IPS-20b (cell line): ENCODE measurements around the gene KIF26B.

Experiments
- H3K27ac ChIP-seq: one replicate; pipeline ENCODE4 v1.5.1; 2013; ENCODE audit warnings: low read length
- H3K27me3 ChIP-seq: 2 replicates; pipeline ENCODE4 v1.6.1; 2013; ENCODE audit warnings: mild to moderate bottlenecking, low read length, inconsistent platforms; ENCODE audit not compliant: insufficient read depth
- H3K36me3 ChIP-seq: 2 replicates; pipeline ENCODE4 v1.6.1; 2013; ENCODE audit warnings: low read depth, mild to moderate bottlenecking, inconsistent platforms, low read length, moderate library complexity; ENCODE audit not compliant: insufficient read depth
- H3K4me1 ChIP-seq: 2 replicates; pipeline ENCODE4 v1.6.1; 2013; ENCODE audit warnings: mild to moderate bottlenecking, control low read depth, inconsistent platforms, low read length, moderate library complexity; ENCODE audit not compliant: insufficient read depth
- H3K4me3 ChIP-seq: 2 replicates; pipeline ENCODE4 v1.5.1; 2013; ENCODE audit warnings: mild to moderate bottlenecking, low read length, inconsistent platforms
- H3K9ac ChIP-seq: 2 replicates; pipeline ENCODE4 v1.6.1; 2013; ENCODE audit warnings: low read depth, mild to moderate bottlenecking, inconsistent platforms, low read length, moderate library complexity
- H3K9me3 ChIP-seq: 2 replicates; pipeline ENCODE4 v1.6.1; 2013; ENCODE audit warnings: mild to moderate bottlenecking, low read depth, low read length, inconsistent platforms; ENCODE audit not compliant: insufficient read depth

KIF26B gene

DNA sequence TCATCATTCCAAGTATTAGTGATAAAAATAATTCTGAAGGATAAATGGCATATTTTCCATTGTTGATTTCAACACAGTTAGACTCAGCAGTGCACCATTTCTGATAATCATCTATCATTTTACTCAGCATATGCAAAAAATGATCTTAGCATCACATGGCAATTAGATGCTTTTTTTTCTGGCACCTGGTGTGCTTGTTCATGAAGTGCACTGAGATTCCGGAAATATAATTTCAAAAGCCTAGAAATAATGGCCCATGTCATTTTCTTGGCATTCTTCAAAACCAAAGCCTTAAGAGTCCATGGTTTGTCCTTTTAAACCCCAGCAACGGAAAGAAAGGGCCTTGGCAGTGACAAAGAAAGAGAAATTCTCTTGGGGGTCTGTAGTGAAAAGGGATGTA lies 278.8 kb downstream of the KIF26B start:
- H3K4me3 ChIP-seq: no peak overlapping the region
- no peaks in the 10 kb centered on the region for H3K27me3 ChIP-seq
- H3K9ac ChIP-seq: no peak overlapping the region
- no peaks in the 10 kb centered on the region for H3K36me3 ChIP-seq
- H3K9me3 ChIP-seq: no peaks in the 10 kb centered on the region
- H3K27ac ChIP-seq: no peak overlapping the region
- no peaks in the 10 kb centered on the region for H3K4me1 ChIP-seq

- Histone ChIP-seq H3K36me3 (no peaks in the 10 kb centered on the region), H3K9ac (no peak overlapping the region), H3K4me1 (no peaks in the 10 kb centered on the region), H3K27me3 (no peaks in the 10 kb centered on the region), H3K27ac (no peak overlapping the region), H3K4me3 (no peak overlapping the region), H3K9me3 (no peaks in the 10 kb centered on the region)
These were observed 279.5 kb downstream of the KIF26B start for GRCh38 chr1:245434280-245434679.

- H3K4me3 ChIP-seq: no peak overlapping the region
- no peaks in the 10 kb centered on the region for H3K36me3 ChIP-seq
- no peaks in the 10 kb centered on the region for H3K27me3 ChIP-seq
- no peak overlapping the region for H3K9ac ChIP-seq
- no peaks in the 10 kb centered on the region for H3K9me3 ChIP-seq
- no peak overlapping the region for H3K27ac ChIP-seq
- no peaks in the 10 kb centered on the region for H3K4me1 ChIP-seq
These were observed 281.6 kb downstream of the KIF26B start for GRCh38 chr1:245436407-245436806.

- Histone ChIP-seq H3K27me3 (no peaks in the 10 kb centered on the region), H3K9me3 (no peaks in the 10 kb centered on the region), H3K27ac (no peak overlapping the region), H3K36me3 (no peaks in the 10 kb centered on the region), H3K9ac (no peak overlapping the region), H3K4me1 (no peaks in the 10 kb centered on the region), H3K4me3 (no peak overlapping the region)
These were observed 282.7 kb downstream of the KIF26B start for GRCh38 chr1:245437369-245438062.

DNA sequence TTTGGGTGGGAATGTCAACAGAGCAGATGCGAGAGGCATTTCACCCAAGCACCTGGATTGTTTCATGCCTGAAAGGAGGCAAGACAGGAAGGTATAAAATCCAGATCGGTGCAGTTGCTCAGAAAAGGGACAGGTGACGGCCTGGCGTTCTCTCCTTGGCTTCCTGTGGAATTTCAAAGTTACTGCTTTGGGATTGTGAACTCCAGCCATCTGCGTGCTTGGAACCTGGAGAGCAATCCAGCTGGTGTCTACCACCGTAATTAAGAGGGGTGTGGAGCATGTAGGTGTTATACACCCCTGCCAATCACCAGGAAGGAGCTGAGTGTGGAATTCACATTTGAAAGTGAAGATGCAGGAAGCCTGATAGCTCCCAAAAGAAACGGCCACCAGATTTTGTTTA lies 286.1 kb downstream of the KIF26B start:
- Histone ChIP-seq H3K4me3 (no peak overlapping the region), H3K9ac (no peak overlapping the region; the same call in 1 of the 2 replicates), H3K9me3 (no peaks in the 10 kb centered on the region), H3K36me3 (no peaks in the 10 kb centered on the region), H3K27ac (no peak overlapping the region), H3K27me3 (no peaks in the 10 kb centered on the region), H3K4me1 (no peaks in the 10 kb centered on the region)

GRCh38 chr1:245441689-245442088 lies 286.9 kb downstream of the KIF26B start:
- Histone ChIP-seq H3K4me3 (no peak overlapping the region), H3K9me3 (no peaks in the 10 kb centered on the region), H3K27me3 (no peaks in the 10 kb centered on the region), H3K27ac (no peak overlapping the region), H3K9ac (no peak overlapping the region), H3K4me1 (no peaks in the 10 kb centered on the region), H3K36me3 (no peaks in the 10 kb centered on the region)

DNA sequence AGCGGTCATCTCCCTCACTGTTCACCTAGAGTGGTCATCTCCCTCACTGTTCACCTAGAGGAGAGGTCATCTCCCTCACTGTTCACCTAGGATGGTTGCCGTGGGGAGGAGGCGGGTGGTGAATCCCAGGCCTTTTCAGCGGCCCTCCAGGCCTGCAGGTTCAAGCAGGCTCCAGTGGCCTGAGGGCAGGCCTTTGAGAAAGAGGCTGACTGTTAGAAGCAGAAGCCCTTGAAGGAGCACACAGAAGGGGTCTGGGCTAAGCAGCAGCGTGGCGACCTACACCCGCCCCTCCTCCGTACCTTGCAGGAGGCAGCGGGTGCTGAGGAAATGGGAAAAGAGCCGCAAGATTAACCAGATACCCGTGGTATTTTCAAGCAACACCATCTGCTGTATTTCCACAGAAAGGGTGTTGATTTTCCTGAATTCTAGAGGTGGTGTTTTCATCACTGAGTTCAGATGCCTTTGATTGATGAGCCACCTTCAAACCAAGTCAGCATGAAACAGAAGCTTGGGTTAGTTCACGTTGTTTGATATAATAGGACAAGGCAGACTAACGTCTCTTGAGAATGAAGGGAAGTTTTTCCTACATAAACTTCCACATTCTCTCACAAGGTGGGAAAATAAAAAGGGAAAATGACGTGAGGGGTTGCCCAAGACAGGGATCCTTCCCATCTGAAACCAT lies 289.5 kb downstream of the KIF26B start:
- H3K4me1 ChIP-seq: peaks cover 6% of the 10 kb centered on the region
- H3K9me3 ChIP-seq: no peaks in the 10 kb centered on the region
- H3K4me3 ChIP-seq: no peak overlapping the region
- no peaks in the 10 kb centered on the region for H3K27me3 ChIP-seq
- H3K36me3 ChIP-seq: no peaks in the 10 kb centered on the region
- no peak overlapping the region for H3K9ac ChIP-seq
- H3K27ac ChIP-seq: no peak overlapping the region

GRCh38 chr1:245444945-245445344 lies 290.2 kb downstream of the KIF26B start:
- no peaks in the 10 kb centered on the region for H3K27me3 ChIP-seq
- no peaks in the 10 kb centered on the region for H3K9me3 ChIP-seq
- H3K9ac ChIP-seq: no peak overlapping the region
- no peak overlapping the region for H3K4me3 ChIP-seq
- peaks cover 13% of the 10 kb centered on the region for H3K4me1 ChIP-seq
- H3K27ac ChIP-seq: no peak overlapping the region
- no peaks in the 10 kb centered on the region for H3K36me3 ChIP-seq

GRCh38 chr1:245448531-245448930 lies 293.7 kb downstream of the KIF26B start:
- no peak overlapping the region for H3K27ac ChIP-seq
- H3K4me1 ChIP-seq: peaks cover 17% of the 10 kb centered on the region
- H3K9ac ChIP-seq: no peak overlapping the region
- H3K4me3 ChIP-seq: no peak overlapping the region
- H3K27me3 ChIP-seq: no peaks in the 10 kb centered on the region
- no peaks in the 10 kb centered on the region for H3K36me3 ChIP-seq
- peaks cover 6% of the 10 kb centered on the region; the same call in 1 of the 2 replicates for H3K9me3 ChIP-seq

- no peak overlapping the region for H3K4me3 ChIP-seq
- peaks cover 17% of the 10 kb centered on the region for H3K4me1 ChIP-seq
- no peaks in the 10 kb centered on the region for H3K27me3 ChIP-seq
- peaks cover 6% of the 10 kb centered on the region; the same call in 1 of the 2 replicates for H3K9me3 ChIP-seq
- no peak overlapping the region for H3K9ac ChIP-seq
- no peak overlapping the region for H3K27ac ChIP-seq
- H3K36me3 ChIP-seq: no peaks in the 10 kb centered on the region
These were observed 294.2 kb downstream of the KIF26B start for GRCh38 chr1:245448975-245449431.

DNA sequence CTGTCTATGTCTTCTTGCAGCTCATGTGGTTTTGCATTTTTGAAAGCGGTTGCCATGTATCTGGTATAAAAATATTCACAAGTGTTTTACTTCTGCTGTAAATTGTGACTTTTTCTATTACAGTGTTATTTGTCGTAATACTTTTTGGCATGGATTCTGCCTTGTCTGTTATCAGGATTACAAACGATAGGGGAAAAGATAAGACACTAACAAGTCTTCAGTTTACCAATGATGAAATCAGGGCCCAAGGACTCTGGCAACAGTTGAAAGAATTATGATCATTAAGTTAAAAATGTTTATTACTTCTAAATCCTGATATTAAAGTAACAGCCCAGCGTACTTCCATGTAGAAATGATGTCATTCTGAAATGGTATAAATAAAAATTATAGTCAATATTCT lies 298.8 kb downstream of the KIF26B start:
- Histone ChIP-seq H3K27ac (no peak overlapping the region), H3K9ac (no peak overlapping the region), H3K27me3 (no peaks in the 10 kb centered on the region), H3K9me3 (peaks cover 6% of the 10 kb centered on the region; the same call in 1 of the 2 replicates), H3K36me3 (no peaks in the 10 kb centered on the region), H3K4me1 (peaks cover 20% of the 10 kb centered on the region), H3K4me3 (no peak overlapping the region)

- Histone ChIP-seq H3K36me3 (no peaks in the 10 kb centered on the region), H3K4me1 (peaks cover 16% of the 10 kb centered on the region), H3K27ac (no peak overlapping the region), H3K27me3 (no peaks in the 10 kb centered on the region), H3K4me3 (no peak overlapping the region), H3K9me3 (peaks cover 6% of the 10 kb centered on the region; the same call in 1 of the 2 replicates), H3K9ac (no peak overlapping the region)
These were observed 299.3 kb downstream of the KIF26B start for GRCh38 chr1:245454051-245454450.
